KMS-11 (cell line): ENCODE results near the gene SLC35G2.

Experiments
- H2AFZ ChIP-seq: fragments of 200-600 bp; sonication (generic); 2 replicates; pipeline ENCODE4 v1.6.1; 2016; ENCODE audit warnings: antibody characterized with exemption, mixed run types, low read depth
- H3K27ac ChIP-seq: fragments of 200-600 bp; sonication (generic); 2 replicates; pipeline ENCODE4 v1.6.1; 2016; ENCODE audit warnings: mild to moderate bottlenecking, mixed run types
- H3K27me3 ChIP-seq: fragments of 200-600 bp; sonication (generic); 2 replicates; pipeline ENCODE4 v1.6.1; 2017; ENCODE audit warnings: mild to moderate bottlenecking, low read depth, mixed run types, moderate library complexity; ENCODE audit not compliant: insufficient read depth
- H3K36me3 ChIP-seq: fragments of 200-600 bp; sonication (generic); 2 replicates; pipeline ENCODE4 v1.6.1; 2017; ENCODE audit warnings: mild to moderate bottlenecking, mixed run types; ENCODE audit not compliant: insufficient read depth
- H3K4me1 ChIP-seq: fragments of 200-600 bp; sonication (generic); 2 replicates; pipeline ENCODE4 v1.6.1; 2016; ENCODE audit warnings: mild to moderate bottlenecking, low read depth, mixed run types; ENCODE audit not compliant: poor library complexity, severe bottlenecking
- H3K4me2 ChIP-seq: fragments of 200-600 bp; sonication (generic); 2 replicates; pipeline ENCODE4 v1.7.0; 2016; ENCODE audit warnings: mild to moderate bottlenecking, mixed run types
- H3K4me3 ChIP-seq: fragments of 200-600 bp; sonication (generic); IDR thresholded peaks from 2 replicates; pipeline ENCODE4 v1.6.1; 2017; ENCODE audit warnings: low read depth, low read length, mixed read lengths; ENCODE audit not compliant: insufficient read depth
- H3K79me2 ChIP-seq: fragments of 200-600 bp; sonication (generic); 2 replicates; pipeline ENCODE4 v1.6.1; 2016; ENCODE audit warnings: low read depth, mixed run types; ENCODE audit not compliant: insufficient read depth
- H3K9ac ChIP-seq: fragments of 200-600 bp; sonication (generic); 2 replicates; pipeline ENCODE4 v1.6.1; 2016; ENCODE audit warnings: mild to moderate bottlenecking, mixed run types
- H4K20me1 ChIP-seq: fragments of 200-600 bp; sonication (generic); 2 replicates; pipeline ENCODE4 v1.6.1; 2016; ENCODE audit warnings: mild to moderate bottlenecking, mixed run types; ENCODE audit not compliant: insufficient read depth
- TF ChIP-seq, protein P1 (sequence below): fragments of 200-600 bp; sonication (generic); conservative IDR thresholded peaks from 2 replicates; pipeline ENCODE4 v1.6.1; 2017; ENCODE audit warnings: low read depth, mild to moderate bottlenecking, antibody characterized with exemption, low read length, moderate library complexity, mixed read lengths

The SLC35G2 gene

DNA sequence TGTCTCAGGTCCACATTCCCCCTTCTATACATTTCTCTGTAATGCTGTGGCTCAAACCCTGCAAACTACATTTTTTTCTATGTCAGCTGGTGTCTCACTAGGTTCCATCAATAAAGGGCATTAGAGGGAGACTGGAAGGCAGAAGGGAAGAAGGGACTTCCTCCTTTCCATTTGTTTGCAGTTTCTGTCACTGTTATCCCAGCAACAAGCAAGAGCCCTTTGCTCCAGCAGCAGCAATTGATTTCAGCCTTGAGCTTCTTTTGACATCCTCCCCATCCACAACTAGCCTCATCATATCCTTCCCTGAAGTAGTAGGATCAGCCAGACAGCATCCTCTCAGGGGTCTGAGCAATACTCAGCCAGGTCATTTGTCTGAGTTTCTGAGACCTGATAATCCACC lies 37.7 kb downstream of the SLC35G2 start:
- Histone ChIP-seq H3K36me3 (no peaks in the 10 kb centered on the region), H3K27ac (no peak overlapping the region), H3K4me2 (no peak overlapping the region), H3K9ac (no peak overlapping the region), H4K20me1 (no peaks in the 10 kb centered on the region), H3K4me3 (no peak overlapping the region), H3K79me2 (peaks cover 13% of the 10 kb centered on the region), H3K27me3 (no peaks in the 10 kb centered on the region), H2AFZ (no peak overlapping the region), H3K4me1 (peaks cover 11% of the 10 kb centered on the region)
- TF ChIP-seq, protein P1, sequence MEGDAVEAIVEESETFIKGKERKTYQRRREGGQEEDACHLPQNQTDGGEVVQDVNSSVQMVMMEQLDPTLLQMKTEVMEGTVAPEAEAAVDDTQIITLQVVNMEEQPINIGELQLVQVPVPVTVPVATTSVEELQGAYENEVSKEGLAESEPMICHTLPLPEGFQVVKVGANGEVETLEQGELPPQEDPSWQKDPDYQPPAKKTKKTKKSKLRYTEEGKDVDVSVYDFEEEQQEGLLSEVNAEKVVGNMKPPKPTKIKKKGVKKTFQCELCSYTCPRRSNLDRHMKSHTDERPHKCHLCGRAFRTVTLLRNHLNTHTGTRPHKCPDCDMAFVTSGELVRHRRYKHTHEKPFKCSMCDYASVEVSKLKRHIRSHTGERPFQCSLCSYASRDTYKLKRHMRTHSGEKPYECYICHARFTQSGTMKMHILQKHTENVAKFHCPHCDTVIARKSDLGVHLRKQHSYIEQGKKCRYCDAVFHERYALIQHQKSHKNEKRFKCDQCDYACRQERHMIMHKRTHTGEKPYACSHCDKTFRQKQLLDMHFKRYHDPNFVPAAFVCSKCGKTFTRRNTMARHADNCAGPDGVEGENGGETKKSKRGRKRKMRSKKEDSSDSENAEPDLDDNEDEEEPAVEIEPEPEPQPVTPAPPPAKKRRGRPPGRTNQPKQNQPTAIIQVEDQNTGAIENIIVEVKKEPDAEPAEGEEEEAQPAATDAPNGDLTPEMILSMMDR: no peak

DNA sequence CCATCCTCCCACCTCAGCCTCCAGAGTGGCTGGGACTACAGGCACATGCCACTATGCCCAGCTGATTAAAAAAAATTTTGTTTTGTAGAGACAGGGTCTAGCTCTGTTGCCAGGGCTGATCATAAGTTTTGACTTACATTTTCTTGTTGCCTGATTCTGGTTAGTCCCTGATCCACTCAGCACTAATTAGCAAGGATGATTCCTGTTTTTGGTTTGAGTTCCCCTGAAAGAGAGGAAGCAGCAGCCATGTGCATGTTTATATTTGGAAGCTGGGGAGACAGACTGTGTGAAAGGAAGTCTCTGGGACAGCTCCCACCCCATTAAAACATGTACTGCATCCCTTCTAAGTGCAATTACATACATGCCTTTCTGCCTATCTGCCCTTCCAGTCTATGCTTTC lies 39.5 kb downstream of the SLC35G2 start:
- no peaks in the 10 kb centered on the region for H3K27me3 ChIP-seq
- no peak overlapping the region for H3K27ac ChIP-seq
- H3K79me2 ChIP-seq: peaks cover 25% of the 10 kb centered on the region
- no peak overlapping the region for H2AFZ ChIP-seq
- H4K20me1 ChIP-seq: no peaks in the 10 kb centered on the region
- H3K4me3 ChIP-seq: no peak overlapping the region
- TF ChIP-seq, protein P1: no peak
- no peak overlapping the region for H3K4me2 ChIP-seq
- H3K4me1 ChIP-seq: peaks cover 12% of the 10 kb centered on the region
- no peak overlapping the region for H3K9ac ChIP-seq
- H3K36me3 ChIP-seq: no peaks in the 10 kb centered on the region

DNA sequence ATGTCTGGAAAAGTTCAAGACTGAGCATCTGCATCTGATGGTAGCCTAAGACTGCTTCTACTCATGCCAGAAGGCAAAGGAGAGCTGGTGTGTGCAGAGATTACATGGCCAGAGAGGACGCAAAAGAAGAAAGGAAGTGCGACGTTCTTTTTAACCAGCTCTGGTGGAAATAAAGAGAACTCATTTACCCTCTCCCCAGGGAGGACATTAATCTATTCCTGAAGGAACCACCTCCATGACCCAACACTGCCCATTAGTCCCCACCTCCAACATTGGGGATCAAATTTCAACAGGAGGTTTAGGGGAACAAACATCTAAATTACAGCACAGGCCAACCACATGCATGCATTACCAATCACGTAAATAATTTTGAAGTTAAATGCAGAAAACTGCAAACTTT lies 41.6 kb downstream of the SLC35G2 start:
- H3K79me2 ChIP-seq: peaks cover 43% of the 10 kb centered on the region
- no peaks in the 10 kb centered on the region for H4K20me1 ChIP-seq
- peak overlapping the region; percentile 99; the same call in 1 of the 2 replicates for H2AFZ ChIP-seq
- H3K9ac ChIP-seq: peak overlapping the region; percentile 73; the same call in 1 of the 2 replicates
- peaks cover 18% of the 10 kb centered on the region for H3K4me1 ChIP-seq
- H3K4me3 ChIP-seq: peak overlapping the region; percentile 53
- H3K4me2 ChIP-seq: peak overlapping the region; percentile 88
- TF ChIP-seq, protein P1: no peak
- no peaks in the 10 kb centered on the region for H3K36me3 ChIP-seq
- H3K27ac ChIP-seq: no peak overlapping the region
- no peaks in the 10 kb centered on the region for H3K27me3 ChIP-seq

DNA sequence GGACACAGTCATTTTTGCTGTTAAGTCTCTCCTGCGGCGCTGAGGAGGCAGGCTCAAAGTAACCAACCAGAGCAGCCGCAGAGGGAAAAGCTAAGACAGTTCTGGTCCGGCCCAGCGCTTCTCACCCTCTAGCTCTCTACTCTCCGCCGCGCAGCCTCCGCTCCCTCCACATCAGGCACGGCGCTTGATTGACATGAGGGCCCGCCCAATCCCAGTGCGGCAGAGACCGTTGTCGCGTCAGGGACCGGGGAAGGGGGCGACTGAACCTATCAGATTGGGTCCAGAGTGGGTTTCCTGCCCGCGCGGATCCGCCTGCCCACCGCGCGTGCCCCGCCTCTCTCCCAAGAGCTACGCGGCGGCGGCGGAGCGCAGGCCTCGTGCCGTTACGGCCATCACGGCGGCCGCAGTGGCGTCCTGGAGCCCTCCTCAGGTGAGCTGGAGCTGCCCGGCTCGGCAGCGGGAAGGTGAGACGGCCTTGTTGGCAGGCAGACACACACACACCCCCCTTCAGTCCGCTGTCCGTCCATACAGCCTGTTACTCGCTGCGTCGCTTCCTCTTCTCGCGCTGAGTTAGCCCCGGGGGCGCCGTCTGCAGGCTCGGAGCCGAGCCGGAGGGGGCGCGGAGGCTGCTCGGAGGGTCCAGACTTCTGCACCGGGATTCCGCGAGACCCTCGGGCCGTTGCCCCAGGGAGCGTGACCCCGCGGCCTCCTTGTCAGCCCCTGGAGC lies 43.1 kb downstream of the SLC35G2 start, which contains the start of gene NCK1:
Gene NCK1 (plus strand): TSS at position 319 of the 727 bp plus-strand sequence. CDS start 65,794 bp downstream, outside the sequence.
- Histone ChIP-seq H4K20me1 (no peaks in the 10 kb centered on the region), H3K9ac (peak within 1 kb of the TSS; percentile 73), H3K79me2 (peaks cover 56% of the 10 kb centered on the region), H2AFZ (peak within 1 kb of the TSS; percentile 99), H3K27me3 (no peaks in the 10 kb centered on the region), H3K4me2 (peak within 1 kb of the TSS; percentile 97), H3K4me3 (peak within 1 kb of the TSS; percentile 76), H3K36me3 (no peaks in the 10 kb centered on the region), H3K27ac (peak within 1 kb of the TSS; percentile 88), H3K4me1 (peaks cover 21% of the 10 kb centered on the region)
- TF ChIP-seq, protein P1: no peak
